ENCODE results near the gene STK4. TPM values are rescaled to one million over a fixed set of nuclear protein-coding genes. Genes with fewer than 3 reads are reported as not detected.

Gene STK4
- total RNA-seq, 6 experiments from 2014 or later = 34.3 to 46.6 (median 36.6) TPM

DNA sequence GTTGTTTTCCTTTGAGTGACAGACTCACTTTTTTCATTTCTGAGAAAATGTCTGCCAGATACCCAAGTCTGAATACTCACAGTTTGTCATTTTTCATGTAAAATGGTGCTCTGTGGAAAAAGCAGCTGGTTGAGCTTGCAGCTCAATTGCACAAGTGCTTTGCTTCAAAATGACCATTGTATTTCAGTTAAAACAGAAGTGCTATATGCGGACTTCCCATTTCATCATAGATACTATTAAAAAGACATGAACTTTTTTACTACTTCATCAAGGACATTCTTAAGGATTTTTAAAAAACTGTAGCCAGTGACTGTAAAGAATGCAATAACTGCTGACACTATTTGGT lies 73.1 kb downstream of the STK4 start:
- no peak for DNase-seq
- Mint-ChIP-seq H3K4me1 (ENCODE audit: low read depth) (peaks cover 95% of the 10 kb centered on the region), H3K4me3 (no peak overlapping the region), H3K27me3 (ENCODE audit: insufficient read depth) (no peaks in the 10 kb centered on the region), H3K27ac (no peak overlapping the region), H3K9me3 (no peaks in the 10 kb centered on the region), H3K36me3 (ENCODE audit: low read depth) (peaks cover 30% of the 10 kb centered on the region)
- no peak for TF ChIP-seq CTCF (IDR thresholded peaks at IDR 0.05)

DNA sequence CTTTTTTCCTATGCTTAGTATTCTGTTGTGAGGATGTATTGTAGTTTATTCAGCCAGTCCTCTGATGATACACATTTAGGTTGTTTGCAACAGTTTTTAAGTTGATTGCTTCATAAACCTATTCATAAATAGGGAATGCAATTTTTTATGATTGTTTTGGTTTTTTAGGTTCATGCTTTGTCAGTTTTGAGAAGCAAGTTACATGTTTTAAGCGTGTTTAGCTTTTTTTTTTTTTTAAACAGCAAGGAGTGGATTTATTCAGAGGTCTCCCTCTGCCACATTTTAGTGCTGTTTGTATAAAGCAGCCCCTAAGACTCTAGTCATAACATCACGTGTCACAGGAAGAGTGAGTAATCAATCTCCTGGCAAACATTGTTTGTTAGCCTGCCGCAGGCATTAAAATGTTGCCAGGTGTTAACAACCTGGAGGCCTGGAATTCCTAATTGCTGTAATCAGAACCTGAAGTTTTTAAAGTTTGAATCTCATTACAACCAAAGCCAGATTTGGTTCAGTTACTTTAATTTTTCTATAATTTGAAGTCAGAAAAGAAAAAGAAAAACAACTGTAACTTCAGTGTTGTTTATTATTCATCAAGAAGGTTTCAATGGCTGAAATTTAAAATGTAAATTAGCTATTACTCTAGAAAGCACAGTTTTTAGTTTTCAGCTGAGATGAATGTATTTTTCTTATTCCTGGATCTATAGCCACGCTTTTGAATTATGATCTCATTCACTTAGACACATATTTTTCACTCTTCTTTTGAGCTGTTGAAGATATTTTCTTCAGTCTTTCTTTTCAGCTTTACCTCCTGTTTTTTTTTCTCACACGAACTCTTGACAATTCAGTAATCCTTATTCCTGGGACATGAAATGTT lies 75.4 kb downstream of the STK4 start:
- peak overlapping the region; percentile 33 for H3K4me3 Mint-ChIP-seq

GRCh38 chr20:45042978-45043377 lies 76.7 kb downstream of the STK4 start:
- Mint-ChIP-seq H3K36me3 (ENCODE audit: low read depth) (peaks cover 27% of the 10 kb centered on the region), H3K27ac (no peak overlapping the region), H3K9me3 (no peaks in the 10 kb centered on the region), H3K4me3 (no peak overlapping the region), H3K4me1 (ENCODE audit: low read depth) (peaks cover 83% of the 10 kb centered on the region), H3K27me3 (ENCODE audit: insufficient read depth) (no peaks in the 10 kb centered on the region)
- no peak for TF ChIP-seq CTCF (IDR thresholded peaks at IDR 0.05)
- DNase-seq = no peak

More for the DNA sequence above, 75.4 kb downstream of the STK4 start:
- no peak for TF ChIP-seq CTCF (IDR thresholded peaks at IDR 0.05)
- H3K9me3 Mint-ChIP-seq = no peaks in the 10 kb centered on the region
- peaks cover 84% of the 10 kb centered on the region for H3K4me1 Mint-ChIP-seq (ENCODE audit: low read depth)
- peak; percentile 51 for DNase-seq
- peak overlapping the region; percentile 75 for H3K27ac Mint-ChIP-seq
- H3K36me3 Mint-ChIP-seq (ENCODE audit: low read depth) = peaks cover 27% of the 10 kb centered on the region
- H3K27me3 Mint-ChIP-seq (ENCODE audit: insufficient read depth) = no peaks in the 10 kb centered on the region

DNA sequence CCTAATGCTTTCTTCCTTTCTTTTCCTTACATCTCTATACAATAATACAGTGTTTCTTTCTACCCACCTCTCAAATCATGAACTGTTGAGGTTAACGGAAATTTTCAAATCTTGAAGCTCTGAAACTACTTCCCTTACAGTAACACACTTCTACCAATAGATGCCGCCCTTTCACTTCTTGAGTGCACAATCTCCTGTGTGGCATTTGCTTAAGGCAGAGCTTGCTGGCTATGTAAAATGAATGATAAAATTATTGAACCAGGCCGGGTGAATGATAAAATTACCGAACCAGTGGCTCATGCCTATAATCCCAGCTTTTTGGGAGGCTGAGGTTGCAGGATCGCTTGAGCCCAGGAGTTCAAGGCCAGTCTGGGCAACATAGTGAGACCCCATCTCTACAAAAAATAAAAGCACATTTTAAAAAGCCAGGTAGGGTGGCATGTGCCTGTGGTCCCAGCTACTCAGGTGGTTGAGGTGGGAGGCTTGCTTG lies 77.8 kb downstream of the STK4 start:
- Mint-ChIP-seq H3K27me3 (ENCODE audit: insufficient read depth) (no peaks in the 10 kb centered on the region), H3K4me1 (ENCODE audit: low read depth) (peaks cover 83% of the 10 kb centered on the region), H3K4me3 (peak overlapping the region; percentile 8; the same call in 1 of the 2 replicates), H3K36me3 (ENCODE audit: low read depth) (peaks cover 31% of the 10 kb centered on the region), H3K9me3 (no peaks in the 10 kb centered on the region), H3K27ac (peak overlapping the region; percentile 60)
- DNase-seq = peak; percentile 78
- TF ChIP-seq CTCF (IDR thresholded peaks at IDR 0.05) = peak; percentile 93

- H3K4me1 Mint-ChIP-seq (ENCODE audit: low read depth) = peaks cover 83% of the 10 kb centered on the region
- H3K36me3 Mint-ChIP-seq (ENCODE audit: low read depth) = peaks cover 31% of the 10 kb centered on the region
- H3K9me3 Mint-ChIP-seq = no peaks in the 10 kb centered on the region
- TF ChIP-seq CTCF (IDR thresholded peaks at IDR 0.05) = no peak
- peak overlapping the region; percentile 60 for H3K27ac Mint-ChIP-seq
- no peaks in the 10 kb centered on the region for H3K27me3 Mint-ChIP-seq (ENCODE audit: insufficient read depth)
- 0 out of 2 replicates have a peak overlapping the region, but pooled peaks have one; percentile 8 for H3K4me3 Mint-ChIP-seq
- no peak for DNase-seq
Measured at GRCh38 chr20:45044601-45045000, 78.3 kb downstream of the STK4 start.

All from HFFc6 (cell line).